ENCODE measurements around the gene PSMC3. TPM values are rescaled to one million over a fixed set of nuclear protein-coding genes. Genes with fewer than 3 reads are reported as not detected.

Gene PSMC3
- total and polyA plus RNA-seq, 5 donors: 122 to 170 (median 158) TPM

DNA sequence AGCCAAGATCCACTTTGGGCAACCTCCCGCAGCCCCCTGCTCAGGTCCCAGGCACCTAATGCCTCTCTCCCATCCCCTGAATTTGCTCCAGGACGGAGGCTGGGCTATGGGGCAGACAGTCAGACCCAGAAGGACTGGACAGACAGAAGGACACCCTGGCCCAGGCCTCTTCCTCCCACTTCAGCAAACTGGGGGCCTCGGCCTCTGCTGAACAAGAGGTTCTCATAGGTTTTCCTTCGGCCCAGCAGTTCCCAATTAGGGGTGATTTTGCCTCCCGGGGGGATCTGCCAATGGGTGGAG is 51.6 kb downstream of the PSMC3 start:
- Histone ChIP-seq H3K4me1 (ENCODE audit: control insufficient read depth, insufficient read depth, low read length) (no peaks in the 10 kb centered on the region), H3K27ac (ENCODE audit: low read length) (no peak overlapping the region), H3K9me3 (ENCODE audit: control insufficient read depth, low read length) (no peaks in the 10 kb centered on the region), H3K27me3 (ENCODE audit: control insufficient read depth, insufficient read depth) (no peaks in the 10 kb centered on the region), H3K4me3 (ENCODE audit: low read length) (no peak overlapping the region)
- DNase-seq (no peak), ATAC-seq (no peak)
- intact Hi-C loops (cut with DNase I): loop anchor here (5.0 to 10.0 kb wide), 5 partner anchors 33 to 480 kb away; partner anchors contain the start of genes RAPSN (in 1 of the 4) and SLC39A13 (in 1 of the 4)
- WGBS: 85% methylated on average over 5 of the region's 5 CpGs

DNA sequence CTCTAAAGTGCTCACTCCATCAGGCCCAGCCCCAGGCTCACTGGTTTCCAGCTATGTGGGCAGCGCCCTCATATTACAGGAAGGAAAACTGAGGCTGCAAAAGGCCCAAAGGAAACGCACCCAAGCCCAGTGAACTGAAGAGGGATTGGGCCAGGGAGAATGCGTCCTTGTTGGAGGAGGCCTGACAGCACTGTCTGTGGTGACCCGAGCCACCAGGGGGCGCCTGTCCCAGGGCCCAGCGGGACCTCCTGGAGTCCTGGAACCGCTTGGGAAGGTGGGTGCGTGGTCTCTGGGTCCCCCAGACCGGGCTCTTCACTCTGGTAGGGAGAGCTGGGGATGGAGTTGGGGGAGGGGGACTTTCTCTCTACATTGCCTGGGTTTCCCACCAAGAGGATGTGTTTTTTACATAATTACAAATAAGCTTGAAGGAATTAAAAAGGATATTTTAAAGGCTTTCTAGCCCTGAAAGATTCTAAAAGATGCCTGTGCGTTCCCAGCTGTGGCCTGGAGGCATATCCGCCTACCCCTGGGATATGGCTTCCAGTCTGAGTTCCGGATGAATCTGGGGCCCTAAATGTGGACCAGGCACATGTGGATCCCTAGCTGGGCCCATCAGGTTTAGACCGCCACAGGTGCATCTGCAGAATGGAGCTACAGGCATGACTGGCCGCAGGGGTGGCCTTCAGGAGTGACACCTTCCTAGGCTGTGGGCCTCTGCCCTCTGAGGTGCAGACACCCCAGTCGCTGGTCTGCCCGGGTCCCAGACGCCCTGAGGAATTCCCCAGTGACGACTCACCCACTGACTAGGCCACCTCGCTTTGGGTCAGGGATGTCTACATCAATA is 52.1 kb downstream of the PSMC3 start:
- 40% methylated on average over 19 of the region's 19 CpGs for WGBS
- intact Hi-C loops (cut with DNase I): loop anchor here (5.0 to 10.0 kb wide), 5 partner anchors 33 to 481 kb away; partner anchors contain the start of genes RAPSN (in 1 of the 4) and SLC39A13 (in 1 of the 4)
- no peaks in the 10 kb centered on the region for H3K9me3 ChIP-seq (ENCODE audit: control insufficient read depth, low read length)
- no peaks in the 10 kb centered on the region for H3K27me3 ChIP-seq (ENCODE audit: control insufficient read depth, insufficient read depth)
- no peak overlapping the region for H3K27ac ChIP-seq (ENCODE audit: low read length)
- H3K4me3 ChIP-seq (ENCODE audit: low read length): no peak overlapping the region
- DNase-seq (peak; percentile 86 to 96 (median 95)), ATAC-seq (peak; percentile 79 to 86)
- H3K4me1 ChIP-seq (ENCODE audit: control insufficient read depth, insufficient read depth, low read length): no peaks in the 10 kb centered on the region

DNA sequence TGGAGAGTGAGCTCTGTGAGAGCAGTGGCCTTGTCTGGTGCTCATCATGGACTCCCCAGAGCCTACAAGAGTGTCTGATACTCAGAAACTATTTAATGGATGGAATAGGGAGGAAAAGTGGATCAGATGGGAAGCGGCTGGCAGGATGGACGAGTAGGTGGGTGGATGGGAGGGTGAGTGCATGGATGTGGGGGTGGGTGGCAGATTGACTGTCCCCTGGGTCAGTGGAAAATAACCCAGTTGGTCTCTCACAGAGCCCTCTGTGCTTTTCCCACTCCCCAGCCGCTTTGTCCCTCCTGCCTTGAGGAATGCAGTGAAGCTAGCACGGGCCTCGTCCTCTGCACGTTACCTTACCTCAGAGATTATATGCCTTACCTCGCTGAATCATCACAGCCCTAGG is 53.8 kb downstream of the PSMC3 start:
- Histone ChIP-seq H3K4me1 (ENCODE audit: control insufficient read depth, insufficient read depth, low read length) (no peaks in the 10 kb centered on the region), H3K27me3 (ENCODE audit: control insufficient read depth, insufficient read depth) (no peaks in the 10 kb centered on the region), H3K4me3 (ENCODE audit: low read length) (no peak overlapping the region), H3K27ac (ENCODE audit: low read length) (no peak overlapping the region), H3K9me3 (ENCODE audit: control insufficient read depth, low read length) (no peaks in the 10 kb centered on the region)
- DNase-seq (peak in 1 of 3 donors; percentile 10), ATAC-seq (no peak)
- intact Hi-C loops (cut with DNase I): loop anchor here (5.0 to 10.0 kb wide), 5 partner anchors 35 to 482 kb away; partner anchors contain the start of genes RAPSN (in 1 of the 4) and SLC39A13 (in 1 of the 4)
- WGBS: 79% methylated on average over 7 of the region's 7 CpGs

DNA sequence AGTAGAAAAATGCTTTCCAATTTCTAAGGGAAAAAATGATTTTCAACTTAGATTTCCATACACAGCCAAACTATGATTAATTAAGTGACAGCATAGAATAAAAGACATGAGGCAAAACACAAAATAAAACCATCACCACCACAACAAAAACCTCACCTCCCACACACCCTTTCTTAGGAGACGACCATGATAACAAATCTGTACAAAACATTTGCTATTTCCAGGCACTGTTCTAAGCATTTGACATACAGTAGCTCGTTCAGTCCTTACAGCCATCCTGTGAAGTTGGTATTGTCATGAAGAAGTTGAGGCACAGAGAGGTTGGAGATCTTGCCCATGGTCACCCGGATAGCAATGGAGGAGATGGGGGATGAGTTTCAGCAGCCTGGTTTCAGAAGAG is 56.6 kb downstream of the PSMC3 start:
- Histone ChIP-seq H3K4me1 (ENCODE audit: control insufficient read depth, insufficient read depth, low read length) (no peaks in the 10 kb centered on the region), H3K27ac (ENCODE audit: low read length) (no peak overlapping the region), H3K4me3 (ENCODE audit: low read length) (no peak overlapping the region), H3K27me3 (ENCODE audit: control insufficient read depth, insufficient read depth) (no peaks in the 10 kb centered on the region), H3K9me3 (ENCODE audit: control insufficient read depth, low read length) (no peaks in the 10 kb centered on the region)
- WGBS: 38% methylated on average over 3 of the region's 3 CpGs
- DNase-seq (no peak), ATAC-seq (no peak)
- intact Hi-C loops (cut with DNase I): loop anchor here (5.0 to 10.0 kb wide), 5 partner anchors 38 to 485 kb away; partner anchors contain the start of genes RAPSN (in 1 of the 4) and SLC39A13 (in 1 of the 4)

Small RNAs within 50 kb of the gene (microRNA-seq; reads per million reads assigned to microRNA genes)
- gene MIR4487: 0 reads per million in 2 donors

Other genes with a start within 250 kb of the PSMC3 start
- 10 to 100 TPM; 43.8 to 67.4 (median 56.5) TPM for gene ARFGAP2, start 249.6 kb downstream of the PSMC3 start, total RNA-seq
- gene ARFGAP2, start 249.6 kb downstream of the PSMC3 start, polyA plus RNA-seq: 39.8 TPM
- 100 to 1,000 TPM; 110 to 156 (median 123) TPM for gene PACSIN3, start 240.0 kb downstream of the PSMC3 start, total RNA-seq
- 137 TPM for gene PACSIN3, start 240.0 kb downstream of the PSMC3 start, polyA plus RNA-seq
- gene DDB2, start 211.5 kb downstream of the PSMC3 start, total RNA-seq: 10 to 100 TPM in 3 of 4 donors, 1 to 10 TPM in 1; 9.2 to 12.4 (median 11.8) TPM
- 10.5 TPM for gene DDB2, start 211.5 kb downstream of the PSMC3 start, polyA plus RNA-seq
- gene ACP2, start 177.6 kb downstream of the PSMC3 start, total RNA-seq: 10 to 100 TPM; 21.7 to 25.9 (median 25.5) TPM
- 24.7 TPM for gene ACP2, start 177.6 kb downstream of the PSMC3 start, polyA plus RNA-seq
- gene NR1H3, start 168.4 kb downstream of the PSMC3 start, total RNA-seq: 10 to 100 TPM; 22.9 to 42.2 (median 34.2) TPM
- gene NR1H3, start 168.4 kb downstream of the PSMC3 start, polyA plus RNA-seq: 29.5 TPM
- gene MADD, start 156.3 kb downstream of the PSMC3 start, total RNA-seq: 10 to 100 TPM; 42.2 to 73.7 (median 54.7) TPM
- gene MADD, start 156.3 kb downstream of the PSMC3 start, polyA plus RNA-seq: 27.9 TPM
- 1,000 to 10,000 TPM in 3 of 4 donors, 100 to 1,000 TPM in 1; 953 to 1,924 (median 1,412) TPM for gene MYBPC3, start 73.7 kb downstream of the PSMC3 start, total RNA-seq
- gene MYBPC3, start 73.7 kb downstream of the PSMC3 start, polyA plus RNA-seq: 1,009 TPM
- 10 to 100 TPM; 11.6 to 24.1 (median 18.6) TPM for gene SPI1, start 47.9 kb downstream of the PSMC3 start, total RNA-seq
- gene SPI1, start 47.9 kb downstream of the PSMC3 start, polyA plus RNA-seq: 5.9 TPM
- gene SLC39A13, start 17.8 kb downstream of the PSMC3 start, total RNA-seq: 10 to 100 TPM; 41.7 to 46.6 (median 44.9) TPM
- 61.6 TPM for gene SLC39A13, start 17.8 kb downstream of the PSMC3 start, polyA plus RNA-seq
- under 1 TPM; 0.17 to 0.50 (median 0.39) TPM for gene RAPSN, start 22.7 kb upstream of the PSMC3 start, total RNA-seq
- 0.23 TPM for gene RAPSN, start 22.7 kb upstream of the PSMC3 start, polyA plus RNA-seq
- 10 to 100 TPM; 54.8 to 79.8 (median 73.4) TPM for gene CELF1, start 126.7 kb upstream of the PSMC3 start, total RNA-seq
- 26.9 TPM for gene CELF1, start 126.7 kb upstream of the PSMC3 start, polyA plus RNA-seq
- gene PTPMT1, start 139.2 kb upstream of the PSMC3 start, total RNA-seq: 10 to 100 TPM; 13.9 to 17.2 (median 15.3) TPM
- gene PTPMT1, start 139.2 kb upstream of the PSMC3 start, polyA plus RNA-seq: 22.5 TPM
- gene KBTBD4, start 152.5 kb upstream of the PSMC3 start, total RNA-seq: 10 to 100 TPM; 14.2 to 18.1 (median 14.6) TPM
- 8.1 TPM for gene KBTBD4, start 152.5 kb upstream of the PSMC3 start, polyA plus RNA-seq
- 100 to 1,000 TPM; 143 to 189 (median 165) TPM for gene NDUFS3, start 152.6 kb upstream of the PSMC3 start, total RNA-seq
- 260 TPM for gene NDUFS3, start 152.6 kb upstream of the PSMC3 start, polyA plus RNA-seq
- under 1 TPM in 2 of 4 donors, not detected in 2; 0.17 to 0.32 TPM for gene FAM180B, start 160.2 kb upstream of the PSMC3 start, total RNA-seq
- gene FAM180B, start 160.2 kb upstream of the PSMC3 start, polyA plus RNA-seq: 0.25 TPM
- under 1 TPM; 0.33 to 0.74 (median 0.48) TPM for gene C1QTNF4, start 168.0 kb upstream of the PSMC3 start, total RNA-seq
- 0.68 TPM for gene C1QTNF4, start 168.0 kb upstream of the PSMC3 start, polyA plus RNA-seq
- gene MTCH2, start 216.1 kb upstream of the PSMC3 start, total RNA-seq: 10 to 100 TPM; 68.4 to 78.6 (median 74.1) TPM
- gene MTCH2, start 216.1 kb upstream of the PSMC3 start, polyA plus RNA-seq: 43.9 TPM

All from right cardiac atrium (tissue), 5 donors.